Vagina (tissue), 2 donors: ENCODE data around the gene TBCEL.

Source experiments
- CTCF ChIP-seq, 3 experiments: fragments of 450-650 bp in 2 of 3; fragments of 200-600 bp in 1 of 3; sonication (generic) in 1 of 3; IDR thresholded peaks; one replicate each; pipeline ENCODE4 v1.5.1; 2017 to 2019; ENCODE audit warnings: antibody characterized with exemption in 3 of 3, mild to moderate bottlenecking in 2 of 3, moderate library complexity in 2 of 3
- POLR2A ChIP-seq, 2 donors: fragments of 450-650 bp; IDR thresholded peaks; one replicate each; pipeline ENCODE4 v1.6.1; 2017; ENCODE audit warnings: antibody characterized with exemption in 2 of 2, mild to moderate bottlenecking in 2 of 2, moderate library complexity in 2 of 2
- POLR2AphosphoS5 ChIP-seq, 2 donors: sonication (generic); formaldehyde crosslinking; IDR thresholded peaks; one replicate each; pipeline ENCODE4 v1.9.0; 2017; ENCODE audit warnings: antibody characterized with exemption in 2 of 2, mild to moderate bottlenecking in 2 of 2, low read depth in 1 of 2; ENCODE audit not compliant: insufficient read depth in 1 of 2

- TF ChIP-seq CTCF (IDR thresholded peaks at IDR 0.05) (no peak), POLR2A (IDR thresholded peaks at IDR 0.05) (no peak), POLR2AphosphoS5 (IDR thresholded peaks at IDR 0.05; ENCODE audit: insufficient read depth in 1 of 2, low read depth in 1 of 2) (no peak)
Measured at GRCh38 chr11:121138259-121138658, 114.4 kb downstream of the TBCEL start.
